HG03135 (cell line): Measurements from ENCODE around the gene LSM10.
A peak's percentile ranks its signal among the peaks of the same experiment; 100 is the strongest.

Source experiments
- ATAC-seq: cut with Tn5 transposase; IDR thresholded peaks from one replicate; pipeline ENCODE4 v1.9.1; 2021; ENCODE audit warnings: mild to moderate bottlenecking, moderate library complexity; ENCODE audit not compliant: unreplicated experiment

The LSM10 gene

DNA sequence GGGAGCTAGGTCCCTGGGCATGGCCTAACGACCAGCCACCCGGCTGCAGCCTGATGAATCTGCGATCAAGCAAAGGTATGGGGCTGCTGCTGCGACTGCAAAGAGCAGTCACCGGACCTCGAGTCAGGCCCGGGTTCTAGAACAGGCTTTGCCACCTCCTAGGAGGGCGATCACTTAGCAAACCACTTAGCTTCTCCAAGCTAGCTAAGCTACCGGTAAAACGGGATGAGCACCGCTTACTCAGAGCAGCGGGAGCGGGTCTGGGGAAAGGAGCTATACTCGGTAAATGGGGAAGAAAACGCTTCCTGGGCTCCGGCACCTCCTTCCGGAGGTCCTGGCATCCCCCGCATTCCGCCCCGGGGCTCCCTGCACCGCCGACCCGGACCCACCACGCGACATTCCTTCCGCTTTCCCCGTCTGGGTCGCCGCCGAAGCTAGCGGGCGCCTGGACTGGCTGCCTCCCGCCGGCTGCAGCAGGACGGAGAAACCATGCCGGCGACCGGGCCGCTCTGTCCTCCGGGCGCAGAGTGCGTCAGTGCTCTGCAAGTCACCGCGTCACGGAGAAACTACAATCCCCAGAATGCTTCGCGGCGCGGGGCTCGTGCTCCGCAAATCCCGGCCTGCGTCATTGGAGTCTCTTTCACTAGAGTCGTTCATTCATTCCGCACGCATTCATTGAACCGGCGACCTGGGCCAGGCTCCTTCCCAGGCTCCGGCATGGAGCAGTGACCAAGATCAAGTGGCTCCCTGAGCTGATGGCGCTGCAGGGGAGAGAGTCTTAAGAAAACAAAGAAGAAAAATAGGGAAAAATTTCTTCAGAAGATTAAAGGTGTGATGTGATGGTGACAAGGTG lies at the start of gene LSM10:
LSM10 (minus strand) TSS at position 531 of the 853 bp plus-strand sequence. CDS start 3,779 bp downstream, outside the sequence.
- peak; percentile 87 for ATAC-seq

DNA sequence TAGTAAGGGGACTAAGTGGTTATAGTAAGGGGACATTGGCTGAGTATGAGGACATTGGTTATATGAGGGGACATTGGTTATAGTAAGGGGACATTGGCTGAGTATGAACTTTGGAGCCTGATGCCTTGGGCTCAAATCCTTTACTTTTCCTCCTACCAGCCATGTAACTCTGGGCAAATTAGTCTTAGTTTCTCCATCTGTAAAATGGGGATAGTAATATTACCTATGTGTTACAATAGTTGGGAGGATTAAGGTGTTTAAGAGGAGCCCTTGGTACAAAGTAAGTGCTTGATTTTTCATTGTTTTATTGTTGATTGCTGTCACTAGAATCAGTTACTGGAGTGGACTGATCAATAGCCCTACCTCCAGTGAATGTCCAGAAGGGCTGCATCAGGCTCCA lies 49.7 kb upstream of the LSM10 start:
- no peak for ATAC-seq

DNA sequence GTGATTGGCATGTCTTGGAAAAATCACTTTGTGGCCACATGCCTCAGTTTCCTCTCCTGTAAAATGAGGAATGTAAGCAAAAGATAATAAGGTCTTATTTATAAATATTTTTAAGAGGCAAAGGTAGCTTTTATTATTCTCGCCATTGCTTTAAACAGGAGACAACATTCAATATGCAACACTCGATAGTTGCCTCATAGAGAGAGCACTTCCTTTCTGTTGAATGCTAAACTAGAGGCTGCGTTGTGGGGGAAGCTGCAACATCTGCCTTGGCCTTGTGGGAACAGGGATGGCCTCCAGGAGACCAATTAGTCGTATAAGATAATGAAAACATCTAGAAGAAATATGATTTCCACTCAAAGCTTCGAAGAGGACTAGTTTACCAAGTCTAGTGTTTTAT lies 49.0 kb upstream of the LSM10 start:
- no peak for ATAC-seq

DNA sequence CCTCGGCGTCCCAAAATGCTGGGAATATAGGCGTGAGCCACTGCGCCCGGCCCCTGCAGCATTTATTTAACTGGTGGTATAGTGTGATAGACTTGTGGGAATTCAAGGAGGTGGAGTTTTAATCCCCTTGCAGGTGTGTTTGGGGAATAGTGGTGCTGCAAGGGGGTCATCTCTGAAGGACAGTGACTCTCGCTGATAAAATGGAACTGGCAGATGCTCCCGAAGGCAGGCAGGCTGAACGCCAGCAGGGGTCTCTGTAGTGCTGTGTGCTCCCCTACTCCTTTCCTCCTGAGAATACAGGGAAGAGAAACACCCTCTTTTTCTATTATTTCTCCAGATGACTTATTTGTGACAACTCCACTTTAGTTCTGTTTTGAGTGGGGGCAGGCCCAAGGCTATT lies 48.6 kb upstream of the LSM10 start:
- ATAC-seq, result no peak

DNA sequence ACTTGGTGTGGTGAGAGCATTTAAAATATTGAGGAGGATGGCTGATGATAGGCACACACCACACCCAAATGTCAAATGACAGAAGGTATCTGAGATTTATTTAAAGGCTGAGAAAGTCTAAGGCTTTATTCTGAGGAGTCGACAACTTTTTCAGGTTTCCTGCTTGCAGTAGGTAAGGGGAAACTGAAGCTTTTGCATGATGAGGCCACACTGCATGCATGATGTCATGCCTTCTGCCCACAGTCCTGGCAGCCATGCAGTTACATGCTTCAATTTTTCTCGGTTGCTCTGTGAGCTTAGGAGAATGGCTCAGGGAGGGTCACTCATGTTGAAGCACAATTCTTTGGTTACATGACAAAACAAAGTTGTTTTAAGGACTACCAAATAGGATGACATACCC lies 45.6 kb upstream of the LSM10 start:
- no peak for ATAC-seq

DNA sequence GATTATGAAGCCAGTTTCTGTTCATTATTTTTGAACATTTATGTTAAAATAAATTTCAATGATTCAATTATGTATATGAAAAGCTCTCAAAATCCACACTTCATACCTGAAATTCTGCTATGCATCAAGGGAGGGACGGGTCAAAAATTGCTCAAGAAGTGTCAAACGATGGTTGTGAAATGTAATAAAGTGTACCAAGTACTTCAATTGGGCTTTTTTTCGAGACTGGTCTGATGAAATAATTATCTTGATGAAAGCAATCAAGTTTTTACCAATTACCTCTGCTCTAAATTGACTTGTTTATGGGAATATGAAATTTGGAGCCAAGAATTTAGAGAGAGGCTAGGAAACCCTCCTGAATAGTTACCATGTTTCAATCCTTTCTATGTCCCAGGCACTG lies 44.6 kb upstream of the LSM10 start:
- ATAC-seq, result no peak

DNA sequence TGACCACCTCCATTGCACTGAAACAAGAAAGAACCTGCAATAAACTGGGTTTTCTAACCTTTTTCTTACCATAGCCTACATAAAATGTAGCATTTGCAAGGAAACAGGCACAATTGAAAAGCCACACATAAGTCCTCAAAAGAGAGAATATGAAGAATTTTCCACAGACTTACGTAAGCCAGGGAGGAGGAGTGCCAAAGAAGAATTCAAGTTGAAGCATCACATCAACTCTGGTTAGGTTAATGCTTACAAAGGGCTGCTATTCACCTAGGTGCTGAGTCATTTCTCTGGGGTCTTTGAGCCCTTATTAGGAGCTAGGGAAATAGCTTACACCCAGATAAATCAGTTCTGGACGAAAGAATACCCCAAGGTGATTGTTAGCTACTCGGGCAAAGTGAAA lies 42.9 kb upstream of the LSM10 start:
- no peak for ATAC-seq

DNA sequence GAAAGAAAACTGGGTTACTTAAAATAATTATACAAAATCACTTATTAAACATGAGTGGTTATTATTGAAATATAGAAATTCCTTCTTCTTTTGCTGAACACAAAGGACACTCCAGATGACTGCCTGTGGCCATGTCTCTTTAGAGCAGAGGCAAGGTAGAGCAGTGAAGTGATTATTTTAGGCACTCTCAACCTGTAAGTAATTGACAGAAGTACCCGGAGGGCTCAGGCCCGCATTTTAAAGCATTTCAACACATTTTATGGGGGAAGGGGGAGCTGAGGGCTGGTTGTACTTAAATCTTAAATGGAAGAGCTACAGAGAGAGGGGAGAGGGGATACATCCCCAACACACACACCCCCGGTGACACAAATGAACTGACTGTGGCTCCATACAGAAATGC lies 42.3 kb upstream of the LSM10 start:
- ATAC-seq, result no peak

DNA sequence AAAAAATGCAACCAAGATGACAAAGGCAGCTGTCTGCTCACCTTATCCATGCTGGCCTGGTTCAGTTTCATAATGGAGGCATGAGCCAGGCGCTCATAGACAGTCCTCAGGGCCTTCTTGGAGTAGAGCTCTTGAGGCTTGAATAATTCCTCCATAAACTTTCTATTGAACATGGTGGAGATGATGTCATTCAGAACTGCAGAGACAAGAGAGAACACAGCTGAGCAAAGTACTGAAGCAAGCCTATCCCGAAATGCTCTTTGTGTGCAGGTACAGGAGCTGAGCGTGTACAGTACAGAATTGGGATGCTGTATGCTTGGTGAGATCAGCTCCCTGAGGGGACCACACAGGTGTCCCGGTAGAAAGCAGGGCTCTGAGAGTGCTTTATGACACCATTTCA lies 41.0 kb upstream of the LSM10 start:
- ATAC-seq, result no peak

DNA sequence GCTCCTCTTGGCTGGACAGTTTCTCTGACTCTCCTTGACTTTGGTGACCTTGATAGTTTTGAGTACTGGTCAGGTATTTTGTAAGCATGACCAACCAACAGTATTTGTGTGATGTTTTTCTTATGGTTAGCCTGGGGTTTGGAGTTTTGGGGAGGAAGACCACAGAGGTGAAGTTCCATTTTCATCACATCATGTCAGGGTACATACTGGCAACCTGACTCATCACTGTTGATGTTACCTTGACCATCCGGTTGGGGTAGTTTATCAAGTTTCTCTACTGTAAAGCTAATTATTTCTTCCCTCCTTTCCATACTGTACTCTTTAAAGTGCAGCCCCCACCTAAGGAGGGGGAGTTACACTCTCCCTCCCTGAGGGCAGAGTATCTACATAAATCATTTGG lies 39.1 kb upstream of the LSM10 start:
- ATAC-seq, result no peak

DNA sequence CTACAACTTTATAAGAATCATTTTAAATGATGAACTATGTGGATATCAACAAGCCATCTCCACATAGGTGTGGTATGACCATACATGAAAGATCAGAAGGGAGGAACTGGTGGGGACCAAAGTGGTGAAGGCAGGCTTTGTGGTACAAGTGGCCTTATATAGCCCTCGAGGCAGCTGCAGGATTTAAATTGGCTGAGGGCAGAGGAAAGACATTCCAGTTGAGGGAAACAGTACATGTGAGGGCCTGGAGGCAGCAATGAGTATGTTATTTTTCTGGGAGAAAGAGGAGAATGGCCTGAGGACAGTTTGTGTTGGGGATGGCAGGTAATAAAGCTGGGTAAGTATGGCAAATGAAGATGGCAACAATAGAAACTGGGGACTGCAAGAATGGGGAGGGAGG lies 35.4 kb upstream of the LSM10 start:
- ATAC-seq, result no peak

DNA sequence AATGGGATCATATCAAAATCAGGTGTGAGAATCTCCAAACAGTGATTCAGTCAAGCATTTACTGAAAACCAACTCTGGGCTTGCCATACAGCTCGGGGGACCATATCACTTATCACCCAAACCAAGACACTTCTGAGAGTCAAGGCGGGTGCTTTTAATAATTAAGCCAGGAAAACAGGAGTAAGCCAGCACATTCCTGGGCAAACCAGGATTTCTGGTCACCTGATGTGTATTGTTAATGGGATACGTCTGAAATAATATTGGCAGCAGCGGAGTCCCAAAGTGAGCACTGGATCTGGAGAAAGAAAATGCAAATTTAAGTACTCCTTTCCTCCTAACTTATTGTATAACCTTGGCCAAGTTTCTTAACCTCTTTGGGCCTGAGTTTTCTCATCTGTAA lies 34.9 kb upstream of the LSM10 start:
- ATAC-seq, result no peak

DNA sequence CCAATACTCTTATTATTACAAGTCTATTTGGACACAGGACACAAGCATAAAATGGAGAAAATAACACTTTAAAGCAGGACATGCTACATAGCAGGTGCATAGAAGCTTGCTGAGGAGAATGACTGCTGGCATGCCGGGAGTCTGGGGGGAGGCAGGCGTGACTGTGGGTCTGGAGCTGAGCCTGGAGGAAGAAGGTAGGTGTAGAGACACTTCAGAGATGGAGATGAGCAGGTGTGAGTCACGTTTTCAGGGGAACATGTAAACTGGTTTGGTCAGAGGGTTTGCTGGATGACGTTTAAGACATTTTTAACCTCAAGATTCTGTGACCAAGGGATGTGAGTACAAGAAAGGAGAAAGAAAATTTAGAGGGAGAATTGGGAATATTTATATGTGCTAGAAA lies 28.1 kb upstream of the LSM10 start:
- no peak for ATAC-seq

DNA sequence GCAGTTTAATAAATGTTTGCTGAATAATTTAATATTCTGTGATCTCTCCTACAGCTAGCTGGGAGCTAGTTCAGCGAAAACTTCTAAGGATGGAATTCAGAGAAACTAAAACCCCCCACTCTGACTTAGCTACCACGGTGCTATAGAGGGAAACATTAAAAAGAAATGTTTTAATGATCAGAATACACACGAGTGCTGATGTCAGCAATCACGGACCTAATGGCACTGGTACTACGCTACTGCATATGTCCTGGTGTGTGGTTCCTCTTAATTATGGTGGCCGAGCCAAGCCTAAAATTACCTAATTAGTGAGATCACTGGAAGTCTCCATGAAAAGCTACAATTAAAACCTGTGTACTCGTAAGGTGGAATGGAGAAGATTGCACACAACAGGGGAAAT lies 23.9 kb upstream of the LSM10 start:
- no peak for ATAC-seq

DNA sequence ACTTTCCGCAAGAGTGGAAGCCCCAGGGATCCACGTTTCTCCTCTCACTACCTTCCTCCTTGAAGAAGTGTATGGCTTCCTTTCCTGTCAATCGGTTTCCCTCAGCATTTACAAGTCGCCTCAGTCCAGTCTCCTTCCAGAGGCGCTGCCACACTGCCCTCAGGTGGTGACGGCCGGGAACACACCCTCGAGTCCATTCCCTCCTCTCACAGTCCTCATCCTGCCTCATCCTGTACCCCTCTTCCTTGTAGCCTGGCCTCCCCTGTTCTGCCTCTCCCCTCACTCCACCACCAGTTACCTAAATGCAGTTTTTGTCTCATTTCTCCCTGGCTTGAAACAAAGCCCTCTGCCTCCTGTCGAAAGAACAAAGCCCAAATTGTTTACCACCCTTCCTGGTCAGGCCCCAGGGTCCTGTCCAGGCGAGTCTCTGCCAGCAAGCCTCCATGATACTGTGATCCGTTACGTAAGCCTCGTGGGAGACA lies 23.2 kb upstream of the LSM10 start:
- no peak for ATAC-seq

DNA sequence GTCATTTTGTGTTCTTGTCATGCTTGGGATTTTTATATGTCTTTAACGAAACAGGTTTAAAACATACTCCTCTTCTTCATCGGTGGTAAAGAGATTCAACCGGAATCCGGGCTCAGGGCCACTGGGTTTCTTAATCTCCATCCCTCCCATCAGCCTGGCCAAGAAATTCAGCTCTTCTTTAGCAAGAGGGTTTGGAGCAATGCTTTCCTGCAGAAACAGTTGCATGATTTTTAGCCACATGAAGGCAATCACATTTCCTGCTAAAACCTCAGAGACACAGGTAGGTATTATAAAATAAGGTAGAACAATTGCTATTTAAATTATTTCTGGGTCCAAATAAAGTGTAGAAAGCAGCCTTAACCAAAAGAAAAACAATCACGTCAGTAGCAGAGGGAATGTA lies 22.7 kb upstream of the LSM10 start:
- ATAC-seq, result no peak

DNA sequence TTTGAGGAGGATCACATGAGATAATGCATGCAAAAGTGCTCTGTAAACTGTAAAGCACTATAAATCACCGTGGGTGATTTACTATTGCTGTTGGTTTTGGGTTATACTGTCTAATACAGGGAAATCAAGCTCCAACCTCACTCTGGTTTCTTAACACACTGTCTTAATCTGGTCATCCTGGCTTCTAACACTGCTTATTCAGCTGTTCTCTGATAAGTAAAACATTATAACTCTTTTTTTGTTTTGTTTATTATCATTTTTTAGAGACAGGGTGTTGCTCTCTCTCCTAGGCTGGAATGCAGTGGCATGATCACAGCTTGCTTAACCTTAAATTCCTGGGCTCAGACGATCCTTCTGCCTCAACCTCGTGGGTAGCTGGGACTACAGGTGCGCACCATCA lies 21.9 kb upstream of the LSM10 start:
- no peak for ATAC-seq

DNA sequence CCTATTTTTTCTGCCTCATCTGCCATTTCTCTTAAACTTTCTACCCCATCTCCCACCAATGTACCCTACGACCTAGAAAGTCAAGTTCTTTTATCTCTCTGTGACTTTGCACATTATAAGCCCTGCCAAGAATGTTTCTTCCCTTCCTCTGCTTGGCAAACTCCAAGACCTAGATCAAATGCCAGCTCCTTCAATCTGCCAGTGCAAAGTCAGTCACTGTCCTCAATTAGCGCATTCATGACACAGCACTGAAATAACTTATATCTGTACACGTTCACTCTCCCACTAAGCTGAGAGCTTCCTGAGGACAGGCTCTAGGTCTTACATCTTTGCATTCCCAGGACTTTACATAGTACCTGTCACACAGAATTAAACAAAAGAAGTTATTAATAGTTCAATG lies 21.4 kb upstream of the LSM10 start:
- no peak for ATAC-seq

DNA sequence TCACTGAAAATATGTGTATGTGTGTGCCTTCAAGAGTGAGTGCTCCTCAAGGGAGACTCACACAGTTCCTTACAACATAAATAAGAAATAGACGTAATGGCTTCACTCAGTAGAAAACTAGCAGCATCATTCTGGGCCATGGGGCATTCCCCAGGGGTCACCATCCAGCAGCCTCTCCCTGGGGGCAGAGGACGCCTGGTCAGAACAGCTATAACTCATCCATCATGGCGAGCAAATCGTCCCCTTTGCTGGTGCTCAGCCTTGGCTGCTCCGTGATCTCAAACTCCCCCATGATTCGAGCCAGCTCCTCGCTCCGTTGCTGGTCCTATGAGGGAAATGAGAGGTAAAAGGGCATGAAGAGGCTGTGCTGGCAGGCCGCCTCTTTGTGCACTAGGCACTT lies 20.2 kb upstream of the LSM10 start:
- no peak for ATAC-seq

DNA sequence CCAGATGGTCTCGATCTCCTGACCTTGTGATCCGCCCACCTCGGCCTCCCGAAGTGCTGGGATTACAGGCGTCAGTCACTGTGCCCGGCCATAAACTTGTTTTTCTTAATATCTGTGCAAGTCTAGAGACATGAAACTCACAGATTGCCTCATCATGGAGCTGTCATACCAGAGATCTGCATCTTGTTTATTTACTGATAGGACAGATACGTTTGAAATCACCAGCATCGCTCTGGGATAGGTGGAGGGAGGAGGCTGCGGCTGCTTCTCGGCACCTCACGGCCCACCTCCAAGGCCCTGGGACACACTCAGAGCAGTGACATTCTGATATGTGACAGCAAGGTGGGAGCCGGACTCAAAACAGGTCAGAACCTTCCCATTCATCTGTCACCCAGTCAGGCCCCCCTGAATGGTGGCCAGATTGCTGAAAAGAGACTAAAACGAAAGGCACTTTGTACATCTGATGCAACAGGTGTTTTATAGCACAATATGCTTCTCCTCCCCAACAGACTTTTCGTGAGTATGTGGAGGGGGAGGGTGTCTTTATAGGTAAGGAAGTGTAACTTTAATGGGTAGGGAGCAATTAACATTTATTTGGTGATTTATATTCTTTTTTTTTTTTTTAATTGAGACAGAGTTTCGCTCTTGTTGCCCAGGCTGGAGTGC lies 18.1 kb upstream of the LSM10 start:
- no peak for ATAC-seq

DNA sequence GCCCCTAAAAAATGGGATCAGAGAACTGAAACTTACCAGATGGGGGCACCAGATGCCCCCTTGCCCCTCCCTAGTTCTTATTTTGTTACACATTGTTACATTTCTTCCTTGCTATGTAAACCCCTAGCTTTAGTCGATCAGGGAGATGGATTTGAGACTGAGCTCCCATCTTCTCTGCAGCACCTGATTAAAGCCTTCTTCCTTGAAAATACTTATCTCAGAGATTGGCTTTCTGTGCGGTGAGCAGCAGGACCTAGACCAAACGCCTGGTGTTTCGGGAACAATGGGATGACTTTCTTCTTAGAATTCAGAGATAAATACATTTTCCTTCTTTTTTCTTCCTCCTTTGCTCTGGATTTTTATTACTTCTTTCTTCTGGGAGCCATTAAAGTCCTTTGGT lies 16.7 kb upstream of the LSM10 start:
- ATAC-seq, result no peak
